GM18870 (cell line): ENCODE data around the gene MDFI.

Experiments used
- ATAC-seq: cut with Tn5 transposase; IDR thresholded peaks from one replicate; pipeline ENCODE4 v1.9.1; 2021; ENCODE audit warnings: moderate library complexity; ENCODE audit not compliant: unreplicated experiment

MDFI gene, protein sequence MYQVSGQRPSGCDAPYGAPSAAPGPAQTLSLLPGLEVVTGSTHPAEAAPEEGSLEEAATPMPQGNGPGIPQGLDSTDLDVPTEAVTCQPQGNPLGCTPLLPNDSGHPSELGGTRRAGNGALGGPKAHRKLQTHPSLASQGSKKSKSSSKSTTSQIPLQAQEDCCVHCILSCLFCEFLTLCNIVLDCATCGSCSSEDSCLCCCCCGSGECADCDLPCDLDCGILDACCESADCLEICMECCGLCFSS

DNA sequence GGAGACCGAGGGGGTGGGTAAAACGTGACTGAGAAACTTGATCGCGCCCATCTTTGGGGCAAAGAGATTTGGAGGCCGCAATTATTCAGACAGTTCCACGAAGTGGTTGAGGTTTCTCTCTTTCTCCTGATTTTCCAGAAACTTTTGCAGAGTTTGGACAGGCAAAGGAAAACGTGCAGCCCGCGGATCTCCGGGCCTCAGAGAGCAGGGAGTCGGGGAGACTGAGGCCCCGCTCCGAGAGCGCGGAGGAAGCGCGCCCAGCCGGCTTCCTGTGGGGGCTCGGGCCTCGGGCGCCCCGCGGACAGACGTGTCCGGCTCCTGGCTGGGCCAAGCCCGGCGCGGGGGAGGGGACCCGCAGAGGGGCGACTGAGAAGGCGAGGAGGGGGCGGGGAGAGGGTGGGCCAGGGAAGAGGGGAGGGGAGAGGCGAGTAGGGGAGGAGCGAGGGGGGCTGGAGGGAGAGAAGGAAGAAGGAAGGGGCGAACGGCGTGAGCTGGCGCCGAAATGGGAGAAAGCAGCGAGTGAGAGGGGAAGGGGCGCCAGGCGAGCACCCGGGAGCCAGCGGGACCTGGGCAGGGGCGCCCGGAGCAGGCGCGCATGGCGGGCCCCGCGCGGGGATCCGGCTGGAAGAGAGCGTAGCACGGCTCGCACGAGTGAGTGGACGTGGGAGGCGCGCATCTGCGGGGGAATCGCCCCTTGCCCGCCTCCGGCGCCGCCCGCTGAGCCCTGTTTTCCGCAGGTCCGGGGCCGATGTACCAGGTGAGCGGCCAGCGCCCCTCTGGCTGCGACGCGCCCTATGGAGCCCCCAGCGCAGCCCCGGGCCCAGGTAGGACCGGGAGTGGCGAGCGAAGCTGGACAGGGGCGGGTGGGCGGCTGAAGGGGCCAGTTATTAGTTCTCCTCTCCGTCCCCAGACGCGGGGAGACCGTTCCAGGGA, at the start of gene MDFI:
TSS of gene MDFI (plus strand) at position 467 of the 933 bp plus-strand sequence. CDS start at position 749, 282 bp downstream.
- ATAC-seq, result no peak

DNA sequence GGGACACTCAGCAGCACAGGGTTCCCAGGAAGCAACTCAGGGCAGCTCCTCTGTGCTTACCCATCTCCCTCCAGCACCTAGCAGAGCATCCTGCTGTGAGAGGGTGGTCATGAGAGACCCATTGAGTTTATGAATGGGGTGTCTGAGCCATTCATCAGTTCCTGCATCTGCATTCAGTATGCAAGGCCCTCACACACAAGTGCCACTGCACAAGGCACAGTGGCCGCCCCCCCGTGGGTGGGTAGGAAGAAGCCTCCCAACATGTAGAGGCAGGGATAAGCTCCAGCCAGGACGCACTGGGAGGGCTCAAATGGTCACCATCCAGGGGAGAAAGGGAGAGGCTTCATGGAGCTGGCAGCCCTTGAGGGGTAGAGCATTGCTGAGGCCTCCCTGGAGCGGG, 49.0 kb upstream of the MDFI start:
- ATAC-seq, result no peak

DNA sequence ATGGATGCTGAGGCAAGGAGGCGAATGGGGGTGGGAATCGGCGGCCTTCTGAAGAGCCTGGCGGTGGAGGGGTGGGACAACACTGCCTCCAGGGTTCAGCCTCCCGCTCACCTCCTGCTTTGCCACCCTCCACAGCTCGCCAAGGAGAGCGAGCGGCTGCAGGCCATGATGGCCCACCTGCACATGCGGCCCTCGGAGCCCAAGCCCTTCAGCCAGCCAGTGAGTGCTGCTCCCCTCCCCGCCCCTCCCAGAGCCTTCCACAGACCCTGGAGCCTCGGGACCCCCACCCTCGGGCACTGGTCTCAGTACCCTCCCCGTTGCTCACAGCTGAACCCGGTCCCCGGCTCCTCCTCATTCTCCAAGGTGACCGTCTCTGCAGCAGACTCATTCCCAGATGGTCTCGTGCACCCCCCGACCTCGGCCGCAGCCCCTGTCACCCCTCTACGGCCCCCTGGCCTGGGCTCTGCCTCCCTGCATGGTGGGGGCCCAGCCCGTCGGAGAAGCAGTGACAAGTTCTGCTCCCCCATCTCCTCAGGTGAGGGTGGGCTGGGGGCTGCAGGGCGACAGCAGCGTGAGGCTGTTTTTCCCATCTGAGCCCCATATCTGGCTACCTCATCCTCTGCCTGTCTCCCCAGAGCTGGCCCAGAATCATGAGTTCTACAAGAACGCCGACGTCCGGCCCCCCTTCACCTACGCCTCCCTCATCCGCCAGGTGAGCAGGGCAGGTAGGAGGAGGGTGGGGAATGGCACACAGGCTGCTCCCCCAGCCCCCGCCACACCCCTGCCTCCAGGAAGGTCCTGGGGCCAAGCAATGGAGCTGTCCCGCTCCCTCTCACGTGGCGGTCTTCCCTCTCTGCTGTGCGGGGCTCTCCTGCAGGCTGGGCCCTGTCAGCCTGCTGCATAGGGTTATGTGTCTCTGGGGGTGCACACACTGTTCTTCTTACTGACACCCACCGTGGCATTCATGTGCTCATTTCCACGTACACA, 48.3 kb upstream of the MDFI start:
- no peak for ATAC-seq

DNA sequence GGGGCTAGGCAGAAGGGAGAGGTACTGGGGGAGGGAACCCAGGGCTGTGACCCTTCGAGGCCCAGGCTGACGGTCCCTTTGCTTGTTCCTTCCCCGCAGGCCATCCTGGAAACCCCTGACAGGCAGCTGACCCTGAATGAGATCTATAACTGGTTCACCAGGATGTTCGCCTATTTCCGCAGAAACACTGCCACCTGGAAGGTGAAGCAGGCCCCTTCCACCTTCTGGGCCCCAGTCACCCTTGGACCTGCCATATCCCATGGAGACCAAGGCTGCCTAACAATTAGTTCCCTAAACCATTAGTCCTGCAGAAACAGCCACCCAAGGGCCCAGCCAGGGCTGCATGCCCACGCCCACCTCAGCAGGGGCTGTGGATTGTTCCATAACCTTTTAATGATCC, 47.1 kb upstream of the MDFI start:
- no peak for ATAC-seq

DNA sequence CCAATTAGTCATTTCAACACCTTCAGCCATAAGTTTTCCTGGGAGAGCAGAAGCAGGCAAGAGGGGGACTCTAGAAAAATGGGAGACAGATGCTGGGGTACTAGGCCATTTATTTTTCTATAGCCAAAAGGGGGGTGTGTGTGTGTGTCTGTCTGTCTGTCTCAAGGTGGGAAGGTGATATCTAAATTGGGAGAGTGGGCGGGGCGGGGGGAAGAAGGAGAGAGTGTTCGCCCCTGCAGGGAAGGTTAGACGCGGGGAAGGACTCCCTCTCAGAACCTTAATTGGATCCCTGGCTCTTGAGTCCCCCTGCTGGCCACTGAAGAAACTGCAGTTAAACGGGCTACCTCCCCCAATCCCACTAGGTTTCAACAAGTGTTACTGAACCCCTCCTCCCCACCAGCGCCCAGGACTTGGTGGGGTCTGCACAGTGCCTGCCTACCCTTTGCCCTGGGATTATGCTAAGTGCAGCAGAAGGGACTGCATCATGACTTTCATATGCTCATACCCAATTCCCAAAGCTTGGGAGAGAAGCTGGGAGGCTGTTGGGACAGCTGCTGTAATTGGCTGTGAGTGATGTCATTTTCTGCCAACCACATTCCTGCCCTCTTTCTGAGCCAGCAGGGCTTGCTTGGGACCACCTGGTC, 46.3 kb upstream of the MDFI start:
- no peak for ATAC-seq

DNA sequence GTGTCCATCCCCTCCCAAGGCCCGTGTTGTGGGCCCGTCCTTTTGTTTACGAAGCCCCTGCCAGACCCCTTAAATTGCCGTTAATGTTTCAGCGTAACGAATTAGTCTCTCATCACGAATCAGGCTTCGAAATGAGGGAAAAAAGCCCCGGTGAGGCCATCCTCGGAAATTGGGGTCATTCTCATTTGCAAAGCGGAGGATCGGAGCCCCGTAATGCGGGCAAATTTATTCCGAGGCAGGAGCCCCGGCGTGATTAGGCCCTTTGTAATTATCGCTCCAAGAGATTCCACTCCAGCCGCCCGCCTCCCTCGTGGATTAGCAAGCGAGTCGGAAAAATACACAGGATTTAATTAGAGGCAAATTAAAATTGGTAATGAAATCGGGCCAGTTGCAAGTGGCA, 44.9 kb upstream of the MDFI start:
- no peak for ATAC-seq

DNA sequence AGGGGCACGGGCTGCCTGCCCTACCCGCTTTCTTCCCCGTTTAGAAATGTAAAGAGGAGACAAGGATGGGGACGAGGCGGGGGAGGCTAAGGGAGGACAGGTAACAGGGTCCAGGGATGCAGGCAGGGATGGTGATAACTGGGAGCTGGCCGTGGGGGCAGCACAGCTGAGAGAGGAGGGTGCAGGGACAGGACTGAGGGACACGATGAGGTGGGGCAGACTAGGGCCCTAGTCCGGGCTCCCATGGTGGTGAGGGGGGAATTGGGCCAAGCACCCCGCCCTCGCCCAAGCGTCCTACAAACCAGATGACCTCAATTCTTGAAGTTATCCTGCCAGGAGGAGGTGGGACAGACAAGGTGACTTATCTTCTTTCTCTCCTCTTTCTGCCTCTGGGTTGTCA, 44.4 kb upstream of the MDFI start:
- no peak for ATAC-seq

DNA sequence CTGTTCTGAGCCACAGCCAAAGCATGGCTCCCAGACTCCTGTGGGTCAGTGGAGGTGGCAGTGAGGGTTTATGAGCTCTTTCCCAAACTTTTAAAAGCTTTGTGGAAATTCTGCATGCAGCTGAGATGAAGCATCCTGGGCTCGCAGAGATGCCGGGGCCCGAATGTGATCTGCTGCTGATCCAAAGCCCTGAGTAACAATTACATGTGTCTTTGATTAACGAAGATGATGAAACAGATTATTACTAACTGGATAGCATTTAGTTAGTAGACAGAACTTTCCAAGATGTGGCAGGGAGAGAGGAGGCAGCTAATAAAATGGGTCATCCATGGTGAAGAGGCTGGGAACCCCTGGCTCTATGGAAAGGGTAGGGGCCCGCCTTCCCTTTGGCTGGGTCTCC, 43.9 kb upstream of the MDFI start:
- ATAC-seq, result no peak

DNA sequence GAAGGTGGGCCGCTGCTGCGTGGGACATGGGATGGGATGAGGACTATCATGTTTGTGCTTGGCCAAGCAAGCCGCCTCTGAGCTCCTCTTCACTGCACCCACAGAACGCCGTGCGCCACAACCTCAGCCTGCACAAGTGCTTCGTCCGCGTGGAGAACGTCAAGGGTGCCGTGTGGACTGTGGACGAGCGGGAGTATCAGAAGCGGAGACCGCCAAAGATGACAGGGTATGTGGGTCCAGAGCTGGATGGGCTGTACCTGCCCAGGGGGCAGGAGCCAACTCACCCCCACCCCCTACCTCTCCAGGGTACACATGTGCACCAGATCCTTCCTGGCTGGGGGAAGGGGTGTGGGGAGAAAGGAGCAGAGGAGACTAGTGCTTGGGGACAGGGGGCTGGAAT, 43.5 kb upstream of the MDFI start:
- no peak for ATAC-seq

DNA sequence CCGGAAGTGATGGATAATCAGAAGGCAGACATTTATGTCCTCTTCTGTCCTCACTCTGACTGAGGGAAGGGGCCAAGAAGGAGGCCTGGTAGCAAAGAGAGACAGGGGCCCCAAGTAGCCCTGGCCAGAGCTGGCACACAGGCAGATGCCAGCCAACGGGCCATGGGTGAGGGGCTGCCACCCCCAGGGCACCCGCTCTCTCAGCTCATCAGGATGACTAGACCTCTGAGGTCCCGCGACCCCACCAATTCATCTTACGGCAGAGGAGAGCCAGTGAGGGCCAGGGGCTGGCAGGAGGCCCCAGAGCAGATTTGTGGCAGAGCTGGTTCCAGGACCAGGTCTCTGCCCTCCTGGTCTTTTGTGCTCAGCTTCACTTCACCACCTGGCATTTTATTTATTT, 43.1 kb upstream of the MDFI start:
- no peak for ATAC-seq

DNA sequence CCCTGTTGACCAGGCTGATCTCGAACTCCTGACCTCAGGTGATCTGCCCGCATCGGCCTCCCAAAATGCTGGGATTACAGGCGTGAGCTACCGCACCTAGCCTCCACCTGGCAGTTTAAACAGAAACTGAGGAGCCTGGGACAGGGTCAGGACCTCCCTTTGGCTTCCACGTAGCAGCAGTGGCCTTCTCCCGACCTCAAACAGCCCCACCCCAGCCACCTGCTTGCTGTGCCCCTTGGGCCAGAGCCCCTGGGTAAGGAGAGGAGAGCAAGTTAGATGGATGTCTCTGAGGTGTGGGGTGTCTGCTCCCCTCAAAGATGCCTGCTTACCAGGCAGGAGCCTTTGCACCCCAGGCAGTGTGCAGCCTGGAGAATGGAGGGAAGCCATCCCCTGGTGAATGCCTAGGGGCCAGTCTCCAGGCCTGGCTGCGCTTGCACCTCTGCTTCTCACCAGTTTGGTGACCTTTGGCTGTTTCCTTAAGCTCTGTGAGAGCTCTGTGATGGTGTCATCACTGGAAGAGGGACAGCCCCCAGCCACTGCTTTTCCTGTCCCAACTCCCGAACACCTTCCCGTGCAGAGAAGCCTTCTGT, 42.1 kb upstream of the MDFI start:
- no peak for ATAC-seq

DNA sequence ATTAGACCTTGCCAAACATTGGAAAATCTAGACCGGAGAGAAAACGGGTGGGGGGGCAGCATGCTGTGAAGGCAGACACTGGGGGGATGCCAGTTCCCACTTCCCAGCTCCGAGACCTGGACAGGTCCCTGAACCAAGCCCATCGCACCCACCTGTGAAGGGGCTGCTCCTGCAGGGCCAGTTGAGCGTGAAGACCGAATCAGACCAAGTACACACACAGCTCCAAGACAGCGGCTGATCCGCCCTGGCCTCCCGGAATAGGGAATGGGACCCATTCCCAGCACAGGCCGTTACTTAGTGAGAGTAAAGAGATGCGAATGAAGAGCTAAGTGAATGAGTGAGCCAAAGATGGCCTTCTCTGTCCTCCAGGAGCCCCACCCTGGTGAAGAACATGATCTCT, 41.5 kb upstream of the MDFI start:
- no peak for ATAC-seq

DNA sequence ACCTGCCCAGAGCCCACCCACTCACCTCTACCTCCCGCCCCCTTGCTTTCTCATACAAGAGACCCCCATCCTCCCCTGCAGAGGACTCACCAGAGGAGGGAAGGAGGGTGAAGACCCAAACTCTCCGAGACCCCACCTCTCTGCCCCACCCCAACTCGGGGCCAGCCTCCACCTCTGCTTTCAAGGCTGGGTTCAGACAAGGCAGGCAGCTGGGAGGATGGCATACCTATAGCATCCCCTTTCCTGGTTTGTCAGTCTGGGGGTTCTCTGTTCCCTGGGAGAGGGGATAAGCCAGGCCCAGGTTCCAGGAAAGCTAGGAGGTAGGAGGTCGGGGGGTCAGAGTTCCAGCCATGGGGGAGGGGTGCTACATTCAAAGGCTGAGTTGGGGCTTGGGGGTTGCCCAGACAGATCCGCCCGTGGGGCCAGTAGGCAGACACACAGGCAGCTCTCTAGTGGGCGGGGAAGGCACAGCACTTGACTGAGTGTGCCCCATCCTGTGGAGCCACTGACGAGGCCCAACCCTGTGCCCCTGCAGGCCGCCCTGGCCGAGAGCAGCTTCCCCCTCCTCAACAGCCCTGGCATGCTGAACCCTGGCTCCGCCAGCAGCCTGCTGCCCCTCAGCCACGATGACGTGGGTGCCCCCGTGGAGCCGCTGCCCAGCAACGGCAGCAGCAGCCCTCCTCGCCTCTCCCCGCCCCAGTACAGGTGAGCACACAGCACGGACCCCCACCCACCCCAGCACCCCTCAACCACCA, 40.8 kb upstream of the MDFI start:
- ATAC-seq, result no peak

DNA sequence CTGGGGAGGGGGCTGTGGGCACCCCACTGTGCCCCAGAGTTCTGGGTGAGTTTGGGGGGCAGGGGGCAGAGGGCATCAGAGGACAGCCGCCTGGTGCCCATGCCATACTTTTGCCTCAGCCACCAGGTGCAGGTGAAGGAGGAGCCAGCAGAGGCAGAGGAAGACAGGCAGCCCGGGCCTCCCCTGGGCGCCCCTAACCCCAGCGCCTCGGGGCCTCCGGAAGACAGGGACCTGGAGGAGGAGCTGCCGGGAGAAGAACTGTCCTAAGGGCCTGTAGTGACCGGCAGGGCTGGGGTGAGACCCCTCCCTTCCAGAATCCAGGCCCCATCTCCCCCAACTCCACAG, 39.6 kb upstream of the MDFI start:
- ATAC-seq, result no peak

DNA sequence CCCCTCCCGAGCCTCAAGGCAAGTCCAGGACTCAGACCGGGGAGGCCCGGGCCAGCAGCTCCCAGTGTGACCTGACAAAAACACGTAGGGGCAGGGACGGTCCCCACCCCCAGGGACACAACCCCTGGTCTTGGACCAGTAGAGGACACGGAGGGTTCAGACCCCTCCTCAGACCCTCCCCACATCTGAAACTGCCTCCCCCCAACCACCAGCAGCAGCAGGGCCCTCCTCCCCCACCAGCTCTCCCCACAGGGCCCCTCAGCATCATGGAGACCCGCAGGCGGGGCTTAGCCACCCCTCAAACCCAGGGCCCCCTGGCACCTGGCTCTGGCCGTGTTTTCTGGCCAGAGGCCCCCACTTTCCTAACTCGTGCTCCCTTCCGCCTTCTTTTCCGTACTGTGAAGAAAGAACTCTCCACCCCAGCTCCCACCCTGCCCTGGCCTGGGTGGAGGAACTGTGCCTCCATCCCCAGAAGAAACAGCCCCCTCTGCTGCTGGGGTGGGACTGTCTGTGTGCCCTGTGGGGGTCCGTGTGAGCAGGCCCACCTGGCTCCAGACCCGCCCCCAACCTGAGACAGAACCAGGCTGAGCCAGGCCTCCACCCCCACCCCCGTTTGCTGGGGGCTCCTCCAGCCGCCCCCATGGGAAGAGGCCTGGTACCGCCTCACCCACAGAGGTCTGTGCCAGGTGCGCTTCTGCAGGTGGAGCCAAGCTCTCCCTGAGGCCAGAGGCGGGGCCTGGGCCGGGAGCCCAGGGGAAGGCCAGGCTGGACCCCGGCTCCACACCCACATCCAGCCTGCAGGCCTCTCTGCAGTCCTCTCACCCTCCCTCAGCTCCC, 39.0 kb upstream of the MDFI start:
- ATAC-seq, result no peak

DNA sequence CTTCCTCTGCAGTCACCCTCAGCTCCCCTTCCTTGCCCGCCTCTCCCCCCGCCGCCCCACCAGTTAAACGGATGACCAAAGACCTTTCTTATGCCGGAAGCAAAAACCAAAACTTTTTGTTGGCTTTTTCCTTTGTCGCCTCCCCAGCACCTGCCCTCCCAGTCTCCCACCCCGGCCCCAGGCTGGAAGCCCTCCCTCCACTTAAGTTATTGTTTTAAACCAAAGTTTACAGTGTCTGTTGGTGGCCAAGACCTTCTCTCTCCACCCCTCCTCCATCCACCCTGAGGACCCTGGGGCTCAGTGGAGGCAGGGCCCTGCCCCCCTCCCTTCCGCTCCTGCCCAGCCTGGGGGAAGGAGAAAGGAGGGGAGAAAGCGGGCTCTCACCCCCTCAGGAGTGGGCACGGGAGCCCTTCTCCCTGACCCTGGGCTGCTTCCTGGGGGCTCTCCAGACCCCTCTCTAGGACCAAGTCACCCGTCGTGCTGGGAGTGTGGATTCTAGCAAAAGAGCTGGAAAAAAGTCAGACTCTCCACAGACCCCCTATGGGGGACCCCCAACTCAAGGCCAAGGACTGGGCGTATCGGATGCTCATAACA, 38.3 kb upstream of the MDFI start:
- no peak for ATAC-seq

DNA sequence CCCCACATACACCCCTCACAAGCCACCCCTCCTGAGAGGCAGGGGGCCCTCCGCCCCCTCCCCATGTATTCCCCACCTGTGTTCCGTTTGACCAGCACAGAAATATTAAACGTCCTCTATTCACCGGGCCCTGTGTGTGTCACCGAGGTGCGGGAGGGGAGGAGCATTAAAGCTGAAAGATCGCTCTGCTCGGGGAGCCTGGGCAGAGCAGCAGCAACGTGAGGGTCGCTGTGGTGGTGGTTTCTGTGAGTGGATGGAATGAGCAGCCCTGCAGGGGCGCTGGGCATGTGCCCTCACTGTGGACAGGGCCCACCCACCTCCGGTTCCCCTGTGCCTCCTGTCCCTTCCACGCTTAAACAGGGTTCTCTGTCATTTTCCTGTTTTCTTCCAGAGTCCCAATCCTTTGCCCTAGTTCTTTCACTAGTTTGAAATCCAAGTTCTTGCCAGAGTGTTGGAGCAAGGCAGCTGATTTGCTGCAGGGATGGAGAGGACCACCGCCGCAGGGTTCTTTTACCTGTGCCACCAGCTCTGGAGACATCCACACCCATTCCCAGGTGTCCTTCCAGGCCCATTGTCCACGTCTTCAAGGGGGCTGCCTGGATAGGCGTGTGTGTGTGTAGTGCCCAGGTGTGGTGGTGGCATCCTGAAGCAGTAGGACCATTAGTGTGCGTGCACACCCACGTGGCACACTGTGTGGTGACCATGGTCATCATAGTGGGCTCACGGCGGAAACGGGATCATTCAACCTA, 37.6 kb upstream of the MDFI start:
- no peak for ATAC-seq

DNA sequence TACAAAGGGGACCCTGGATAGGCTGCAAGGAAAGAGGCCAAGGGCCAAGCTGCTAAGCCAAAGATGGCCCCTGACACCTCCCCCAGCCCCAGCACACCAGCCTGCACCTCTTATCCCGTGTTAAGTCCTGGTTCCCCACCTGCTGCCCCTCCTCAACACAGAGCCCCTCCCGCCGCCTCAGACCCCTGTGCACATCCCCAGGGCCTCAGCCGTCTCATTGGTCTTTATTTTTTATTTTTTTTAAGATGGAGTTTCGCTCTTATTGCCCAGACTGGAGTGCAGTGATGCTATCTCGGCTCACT, 37.1 kb upstream of the MDFI start:
- ATAC-seq, result no peak
